ENCODE data around the gene MYO1H. TPM values are rescaled to one million over a fixed set of nuclear protein-coding genes. Genes with fewer than 3 reads are reported as not detected.
"Not testable (repeated sequence)": the region's sequence is repeated elsewhere in the genome, so short reads cannot be mapped to it uniquely, and the experiment has no call there.

The MYO1H gene
- total and polyA plus RNA-seq, 4 donors: 0.06 to 0.15 (median 0.09) TPM; not detected in 1

DNA sequence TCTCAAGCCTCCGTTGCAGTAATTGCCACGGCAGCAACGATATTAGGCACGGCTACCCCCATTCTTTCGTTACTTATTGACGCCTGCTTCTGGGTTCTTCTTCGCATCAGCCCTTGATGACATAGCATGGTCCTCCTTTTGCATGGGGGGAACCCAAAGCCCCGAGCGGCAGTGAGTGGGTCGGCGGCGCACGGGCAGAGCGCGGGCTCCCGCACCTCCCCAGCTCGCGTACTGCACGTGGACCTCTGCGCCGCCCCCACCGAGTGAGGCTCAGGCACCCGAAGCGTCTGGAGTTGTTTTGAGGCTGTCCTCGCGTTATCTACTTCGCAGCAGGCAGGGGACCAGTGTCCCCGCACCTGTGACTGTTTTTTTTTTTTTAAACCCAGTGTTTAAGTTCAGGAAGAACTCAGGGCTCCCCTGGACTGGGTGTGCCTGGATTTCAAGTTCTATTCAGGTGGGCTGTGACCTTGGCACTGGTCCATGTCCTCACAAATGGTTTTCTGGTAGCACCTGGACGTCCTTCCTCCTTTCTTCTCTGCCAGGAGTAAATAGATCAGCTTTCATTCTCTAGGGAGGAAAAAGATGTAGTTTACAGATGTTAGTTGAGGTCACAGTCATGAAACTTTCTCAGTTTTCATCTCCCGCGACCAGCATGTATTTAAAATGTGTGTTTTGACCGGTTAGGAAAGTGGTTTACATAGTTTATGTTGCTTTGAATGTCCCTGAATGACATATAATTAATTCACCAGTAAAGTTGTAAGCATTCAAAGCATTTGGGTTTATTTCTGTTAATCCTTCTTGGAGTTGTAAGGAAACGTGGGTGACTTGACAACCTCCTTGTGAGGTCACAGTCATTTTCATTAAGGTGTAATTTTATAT lies 37.2 kb upstream of the MYO1H start:
- no peak overlapping the region for H3K9ac ChIP-seq (ENCODE audit: insufficient read depth in 1 of 2, low read length in 2 of 2)
- DNase-seq: no peak
- no peak overlapping the region for H3K4me3 ChIP-seq
- no peak for ATAC-seq (ENCODE audit: insufficient read depth, low FRiP score)
- H3K9me3 ChIP-seq (ENCODE audit: control insufficient read depth in 4 of 4, insufficient read depth in 3 of 4, low read length in 3 of 4): no peaks in the 10 kb centered on the region
- no peaks in the 10 kb centered on the region for H3K36me3 ChIP-seq (ENCODE audit: control insufficient read depth in 4 of 4, insufficient read depth in 4 of 4, low read length in 4 of 4)
- TF ChIP-seq, protein P1, sequence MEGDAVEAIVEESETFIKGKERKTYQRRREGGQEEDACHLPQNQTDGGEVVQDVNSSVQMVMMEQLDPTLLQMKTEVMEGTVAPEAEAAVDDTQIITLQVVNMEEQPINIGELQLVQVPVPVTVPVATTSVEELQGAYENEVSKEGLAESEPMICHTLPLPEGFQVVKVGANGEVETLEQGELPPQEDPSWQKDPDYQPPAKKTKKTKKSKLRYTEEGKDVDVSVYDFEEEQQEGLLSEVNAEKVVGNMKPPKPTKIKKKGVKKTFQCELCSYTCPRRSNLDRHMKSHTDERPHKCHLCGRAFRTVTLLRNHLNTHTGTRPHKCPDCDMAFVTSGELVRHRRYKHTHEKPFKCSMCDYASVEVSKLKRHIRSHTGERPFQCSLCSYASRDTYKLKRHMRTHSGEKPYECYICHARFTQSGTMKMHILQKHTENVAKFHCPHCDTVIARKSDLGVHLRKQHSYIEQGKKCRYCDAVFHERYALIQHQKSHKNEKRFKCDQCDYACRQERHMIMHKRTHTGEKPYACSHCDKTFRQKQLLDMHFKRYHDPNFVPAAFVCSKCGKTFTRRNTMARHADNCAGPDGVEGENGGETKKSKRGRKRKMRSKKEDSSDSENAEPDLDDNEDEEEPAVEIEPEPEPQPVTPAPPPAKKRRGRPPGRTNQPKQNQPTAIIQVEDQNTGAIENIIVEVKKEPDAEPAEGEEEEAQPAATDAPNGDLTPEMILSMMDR (IDR thresholded peaks at IDR 0.05; ENCODE audit: control extremely low read depth, extremely low read depth): no peak
- H3K27ac ChIP-seq (ENCODE audit: low read depth in 1 of 2, low read length in 1 of 2): no peak overlapping the region
- H3K4me1 ChIP-seq (ENCODE audit: control insufficient read depth in 5 of 5, insufficient read depth in 5 of 5, low read length in 5 of 5): peaks cover 0 to 10% (median 5%) of the 10 kb centered on the region in 5 donors
- peaks cover 0 to 60% (median 59%) of the 10 kb centered on the region in 3 donors for H3K27me3 ChIP-seq (ENCODE audit: control insufficient read depth in 3 of 3, insufficient read depth in 3 of 3, low read length in 2 of 3)
- WGBS, 2 donors: 6 to 7% methylated on average over 33 of the region's 33 CpGs

DNA sequence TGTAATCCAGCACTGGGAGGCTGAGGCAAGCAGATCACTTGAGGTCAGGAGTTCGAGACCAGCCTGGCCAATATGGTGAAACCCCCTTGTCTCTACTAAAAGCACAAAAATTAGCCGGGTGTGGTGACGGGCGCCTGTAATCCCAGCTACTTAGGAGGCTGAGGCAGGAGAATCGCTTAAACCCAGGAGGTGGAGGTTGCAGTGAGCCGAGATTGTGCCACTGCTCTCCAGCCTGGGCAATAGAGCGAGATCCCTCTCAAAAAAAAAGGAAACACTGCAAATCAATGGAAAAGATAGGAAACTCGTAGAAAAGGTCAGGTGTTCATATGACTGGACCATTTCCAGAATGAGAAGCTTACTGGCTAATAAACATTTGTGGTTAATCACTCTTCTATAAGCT lies 26.4 kb upstream of the MYO1H start:
- not testable (repeated sequence) for H3K27ac ChIP-seq (ENCODE audit: low read depth in 1 of 2, low read length in 1 of 2); ATAC-seq (ENCODE audit: insufficient read depth, low FRiP score); DNase-seq; H3K36me3 ChIP-seq (ENCODE audit: control insufficient read depth in 4 of 4, insufficient read depth in 4 of 4, low read length in 4 of 4); H3K4me1 ChIP-seq (ENCODE audit: control insufficient read depth in 5 of 5, insufficient read depth in 5 of 5, low read length in 5 of 5); H3K4me3 ChIP-seq; H3K9ac ChIP-seq (ENCODE audit: insufficient read depth in 1 of 2, low read length in 2 of 2); H3K9me3 ChIP-seq (ENCODE audit: control insufficient read depth in 4 of 4, insufficient read depth in 3 of 4, low read length in 3 of 4)
- WGBS, 2 donors: 89 to 93% methylated on average over 8 of the region's 8 CpGs
- peaks cover 4 to 12% (median 10%) of the 10 kb centered on the region in 3 donors for H3K27me3 ChIP-seq (ENCODE audit: control insufficient read depth in 3 of 3, insufficient read depth in 3 of 3, low read length in 2 of 3)

DNA sequence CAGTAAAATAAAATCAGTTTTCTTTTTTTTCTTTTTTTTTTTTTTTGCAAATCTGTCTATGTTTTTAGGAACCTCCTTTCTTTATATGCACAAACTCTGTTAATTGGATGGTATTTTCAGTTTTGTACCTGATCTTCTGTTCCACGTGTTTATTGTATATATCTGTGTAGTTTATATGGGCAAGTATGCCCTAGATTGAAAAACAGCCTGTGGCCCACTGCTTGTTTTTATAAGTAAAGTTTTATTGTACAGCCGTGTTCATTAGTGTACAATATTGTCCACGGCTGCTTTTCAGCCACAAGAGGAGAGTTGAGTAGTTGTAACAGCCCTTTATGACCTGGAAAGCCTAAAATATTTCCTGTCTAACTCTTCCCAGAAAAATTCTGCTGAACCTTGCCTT lies 18.7 kb upstream of the MYO1H start:
- Histone ChIP-seq H3K4me3 (no peak overlapping the region), H3K4me1 (ENCODE audit: control insufficient read depth in 5 of 5, insufficient read depth in 5 of 5, low read length in 5 of 5) (peaks cover 0 to 15% (median 0%) of the 10 kb centered on the region in 5 donors), H3K9me3 (ENCODE audit: control insufficient read depth in 4 of 4, insufficient read depth in 3 of 4, low read length in 3 of 4) (peaks cover 0 to 2% (median 0%) of the 10 kb centered on the region in 4 donors), H3K27me3 (ENCODE audit: control insufficient read depth in 3 of 3, insufficient read depth in 3 of 3, low read length in 2 of 3) (peaks cover 3 to 4% (median 3%) of the 10 kb centered on the region in 3 donors), H3K36me3 (ENCODE audit: control insufficient read depth in 4 of 4, insufficient read depth in 4 of 4, low read length in 4 of 4) (no peaks in the 10 kb centered on the region), H3K27ac (ENCODE audit: low read depth in 1 of 2, low read length in 1 of 2) (no peak overlapping the region), H3K9ac (ENCODE audit: insufficient read depth in 1 of 2, low read length in 2 of 2) (no peak overlapping the region)
- 77 to 90% methylated on average over 3 of the region's 3 CpGs for WGBS, 2 donors
- ATAC-seq (ENCODE audit: insufficient read depth, low FRiP score): no peak
- TF ChIP-seq, protein P1 (IDR thresholded peaks at IDR 0.05; ENCODE audit: control extremely low read depth, extremely low read depth): no peak
- no peak for DNase-seq

DNA sequence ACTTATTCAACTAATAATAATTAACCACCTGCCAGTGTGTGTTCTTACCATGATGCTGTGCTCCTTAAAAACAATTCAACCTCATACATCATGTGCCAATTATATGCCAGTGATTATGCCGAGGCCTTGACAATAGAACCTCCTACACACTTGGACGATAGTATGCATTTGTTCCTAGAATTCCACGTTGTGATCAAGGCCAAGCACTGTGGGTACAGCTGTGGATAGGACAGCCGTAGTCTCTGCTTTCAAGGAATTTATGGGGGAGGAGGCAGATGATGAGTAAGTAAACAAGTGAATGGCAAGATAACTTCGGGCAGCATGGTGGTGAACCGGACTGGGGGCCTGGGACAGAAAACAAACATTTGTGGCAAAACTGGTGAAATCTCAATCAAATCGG lies 18.0 kb upstream of the MYO1H start:
- H3K36me3 ChIP-seq (ENCODE audit: control insufficient read depth in 4 of 4, insufficient read depth in 4 of 4, low read length in 4 of 4): no peaks in the 10 kb centered on the region
- no peak for DNase-seq
- ATAC-seq (ENCODE audit: insufficient read depth, low FRiP score): no peak
- WGBS, 2 donors: 54 to 71% methylated on average over 7 of the region's 7 CpGs
- H3K4me1 ChIP-seq (ENCODE audit: control insufficient read depth in 5 of 5, insufficient read depth in 5 of 5, low read length in 5 of 5): peaks cover 0 to 15% (median 0%) of the 10 kb centered on the region in 5 donors
- H3K4me3 ChIP-seq: no peak overlapping the region
- TF ChIP-seq, protein P1 (IDR thresholded peaks at IDR 0.05; ENCODE audit: control extremely low read depth, extremely low read depth): no peak
- peaks cover 0 to 2% (median 0%) of the 10 kb centered on the region in 4 donors for H3K9me3 ChIP-seq (ENCODE audit: control insufficient read depth in 4 of 4, insufficient read depth in 3 of 4, low read length in 3 of 4)
- no peak overlapping the region for H3K9ac ChIP-seq (ENCODE audit: insufficient read depth in 1 of 2, low read length in 2 of 2)
- H3K27me3 ChIP-seq (ENCODE audit: control insufficient read depth in 3 of 3, insufficient read depth in 3 of 3, low read length in 2 of 3): peaks cover 0 to 3% (median 3%) of the 10 kb centered on the region in 3 donors
- no peak overlapping the region for H3K27ac ChIP-seq (ENCODE audit: low read depth in 1 of 2, low read length in 1 of 2)
